Activated gamma-delta T cell treated with Interleukin-2 at 50 U/mL for 16 hours (primary cell): ENCODE measurements around the gene CUBN.

Experiments
- DNase-seq: peaks from one replicate; pipeline ENCODE4 v3.0.0-alpha.2; 2020

The CUBN gene

GRCh38 chr10:16811292-16811691 is 318.3 kb downstream of the CUBN start:
- DNase-seq: no peak

DNA sequence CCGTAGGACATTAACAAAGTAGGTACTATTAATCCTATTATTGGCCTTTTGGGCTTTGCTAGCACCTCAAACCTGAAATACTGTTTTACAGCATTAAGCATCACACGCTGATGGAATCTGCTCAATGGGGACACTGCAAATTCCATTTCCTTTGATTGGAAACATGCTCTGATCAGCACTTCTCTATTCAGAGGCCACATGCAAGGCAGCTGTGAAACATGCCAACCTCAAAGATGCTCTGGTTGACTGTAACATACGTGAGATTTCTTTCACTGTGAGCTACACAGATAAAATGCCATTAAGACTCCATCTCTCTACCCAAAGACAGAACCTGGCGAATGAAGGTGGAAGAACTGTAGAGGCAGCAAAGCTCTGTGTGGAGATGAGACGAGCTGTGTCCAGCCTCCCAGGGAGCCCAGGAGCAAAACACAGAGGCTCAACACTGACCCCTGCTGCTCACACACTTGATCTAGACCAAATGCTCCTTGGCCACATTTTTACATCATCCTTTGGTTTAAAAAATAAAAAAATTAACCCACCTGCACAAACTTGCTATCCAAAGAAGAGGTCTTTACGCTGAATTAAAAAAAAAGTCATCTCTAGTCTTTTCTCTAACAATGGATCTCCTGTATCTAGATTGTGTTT is 320.4 kb downstream of the CUBN start:
- peak; percentile 12 for DNase-seq

GRCh38 chr10:16804123-16804522 is 325.5 kb downstream of the CUBN start:
- no peak for DNase-seq

DNA sequence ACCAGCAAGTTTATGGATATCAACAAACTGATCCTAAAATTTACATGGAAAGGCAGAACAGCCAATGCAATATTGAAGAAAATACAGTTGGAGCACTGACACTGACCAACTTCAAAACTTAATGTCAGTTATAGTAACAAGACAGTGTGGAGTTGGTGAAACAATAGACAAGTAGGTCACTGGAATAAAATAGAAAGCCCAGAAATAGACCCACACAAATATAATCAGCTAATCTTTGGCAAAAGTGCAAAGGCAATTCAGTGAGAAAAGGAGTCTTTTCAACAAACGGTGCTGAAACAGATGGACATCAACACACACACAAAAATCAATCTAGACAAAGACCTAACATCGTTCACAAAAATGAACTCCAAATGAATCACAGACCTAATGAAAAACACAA is 326.1 kb downstream of the CUBN start:
- no peak for DNase-seq

- DNase-seq: no peak
These were observed 330.0 kb downstream of the CUBN start for GRCh38 chr10:16799621-16800020.

DNA sequence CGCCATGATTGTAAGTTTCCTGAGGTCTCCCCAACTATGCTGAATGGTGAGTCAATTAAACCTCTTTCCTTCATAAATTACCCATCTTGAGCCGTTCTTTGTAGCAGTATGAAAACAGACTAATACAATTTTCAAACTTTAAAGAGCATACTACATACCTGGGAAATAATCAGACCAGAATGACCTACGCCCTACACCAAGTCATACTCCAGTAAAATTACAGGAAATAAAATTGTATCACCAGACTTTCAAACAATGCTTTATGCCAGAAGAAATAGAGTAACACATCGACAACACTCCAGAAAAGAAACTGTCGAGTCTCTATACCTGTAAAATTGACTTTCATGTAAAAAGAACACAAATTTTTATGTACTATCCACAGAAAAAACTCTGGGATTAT is 331.0 kb downstream of the CUBN start:
- no peak for DNase-seq

GRCh38 chr10:16795410-16796073 is 334.1 kb downstream of the CUBN start:
- DNase-seq: no peak

GRCh38 chr10:16794005-16794404 is 335.6 kb downstream of the CUBN start:
- no peak for DNase-seq

DNA sequence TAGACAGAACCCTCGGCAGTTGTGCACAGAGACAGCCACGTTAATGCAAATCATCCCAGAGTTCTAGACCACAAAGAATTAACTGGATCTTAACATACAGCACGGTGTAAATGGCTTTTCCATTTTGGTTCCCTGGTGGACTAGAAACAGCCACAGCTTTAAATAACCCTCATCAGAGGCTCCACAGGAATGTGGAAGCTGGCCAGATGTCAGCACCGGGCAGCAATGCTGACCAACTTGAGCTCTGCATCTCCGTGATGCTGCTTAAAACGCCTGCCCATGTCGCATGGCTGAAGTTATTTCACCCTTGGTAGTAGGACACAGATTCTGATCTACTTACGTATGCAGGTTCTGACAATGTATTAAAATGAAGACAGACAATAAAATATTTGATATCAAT is 336.9 kb downstream of the CUBN start:
- no peak for DNase-seq

DNA sequence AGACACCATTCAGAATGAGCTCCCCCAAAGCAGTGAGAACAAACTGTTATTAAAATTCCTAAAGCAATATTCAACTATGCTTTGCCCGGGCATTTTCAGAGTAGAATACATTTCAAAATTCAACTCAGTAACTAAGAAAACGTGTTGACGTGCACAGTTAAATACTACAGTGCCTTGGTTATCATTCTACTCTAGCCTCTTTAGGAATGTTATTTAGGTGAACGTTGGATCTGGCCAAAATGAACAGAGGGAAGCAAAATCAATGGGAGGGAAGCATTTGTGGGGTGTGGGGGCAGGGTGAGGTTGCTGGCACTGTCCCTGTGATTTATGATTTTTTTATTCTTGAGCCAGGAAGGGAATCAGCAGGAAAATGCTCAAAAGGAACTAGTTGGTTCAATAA is 339.8 kb downstream of the CUBN start:
- no peak for DNase-seq

DNA sequence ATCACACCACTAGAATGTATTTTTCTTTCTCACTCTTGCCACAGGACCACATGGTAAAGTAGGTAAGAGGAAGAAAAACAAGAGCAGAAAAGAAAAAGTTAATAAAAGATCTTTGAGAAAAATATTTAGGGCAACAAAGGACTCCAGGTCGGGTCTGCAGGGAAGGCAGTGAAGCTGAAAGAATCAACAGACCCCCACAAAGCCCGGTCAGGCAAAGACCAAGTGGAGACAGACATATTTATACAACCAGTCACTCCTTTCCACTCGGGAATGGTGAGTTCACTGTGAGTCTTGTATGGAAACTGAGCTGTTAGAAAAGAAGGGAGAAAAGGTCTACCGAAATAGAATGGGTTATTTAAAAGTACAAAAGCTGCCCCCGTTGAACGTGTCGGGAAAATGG is 340.4 kb downstream of the CUBN start:
- no peak for DNase-seq

- no peak for DNase-seq
These were observed 340.8 kb downstream of the CUBN start for GRCh38 chr10:16788778-16789177.

- no peak for DNase-seq
These were observed 341.5 kb downstream of the CUBN start for GRCh38 chr10:16788125-16788524.

DNA sequence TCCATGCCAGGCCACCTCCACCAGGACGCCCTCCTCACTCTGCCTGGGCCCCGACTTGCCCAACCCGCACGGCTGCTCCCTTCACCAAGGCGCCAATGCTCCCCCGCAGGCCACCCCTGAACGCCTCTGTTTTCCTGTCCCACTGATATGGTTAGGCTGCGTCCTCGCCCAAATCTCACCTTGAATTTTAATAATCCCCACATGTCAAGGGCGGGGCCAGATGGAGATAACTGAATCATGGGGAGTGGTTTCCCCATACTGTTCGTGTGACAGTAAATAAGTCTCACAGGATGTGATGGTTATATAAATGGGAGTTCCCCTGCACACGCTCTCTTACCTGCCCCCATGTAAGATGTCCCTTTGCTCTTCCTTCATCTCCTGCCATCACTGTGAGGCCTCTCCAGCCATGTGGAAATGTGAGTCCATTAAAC is 342.2 kb downstream of the CUBN start:
- peak; percentile 42 for DNase-seq

DNA sequence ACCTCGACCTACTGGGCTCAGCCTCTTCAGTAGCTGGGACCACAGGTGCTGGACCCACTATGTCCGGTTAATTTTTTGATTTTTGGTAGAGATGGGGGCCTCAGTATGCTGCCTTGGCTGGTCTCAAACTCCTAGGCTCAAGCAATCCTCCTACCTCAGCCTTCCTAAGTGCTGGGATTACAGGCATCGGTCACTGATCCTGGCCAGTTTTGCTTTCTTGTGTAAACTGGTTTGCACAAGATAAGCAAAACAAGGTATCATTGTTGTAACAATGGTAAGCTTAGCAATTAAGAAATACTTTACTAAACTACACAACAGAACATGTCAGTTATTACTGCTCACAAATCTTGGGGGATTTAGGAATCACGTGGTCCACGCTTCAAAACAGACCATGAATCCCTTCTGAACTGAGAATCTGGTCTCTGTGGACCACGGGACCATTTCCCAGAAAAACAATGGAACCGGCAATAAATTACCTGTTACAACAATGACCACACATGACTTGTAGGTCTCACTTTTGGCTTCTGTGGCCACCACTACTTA is 349.2 kb downstream of the CUBN start:
- DNase-seq: no peak

DNA sequence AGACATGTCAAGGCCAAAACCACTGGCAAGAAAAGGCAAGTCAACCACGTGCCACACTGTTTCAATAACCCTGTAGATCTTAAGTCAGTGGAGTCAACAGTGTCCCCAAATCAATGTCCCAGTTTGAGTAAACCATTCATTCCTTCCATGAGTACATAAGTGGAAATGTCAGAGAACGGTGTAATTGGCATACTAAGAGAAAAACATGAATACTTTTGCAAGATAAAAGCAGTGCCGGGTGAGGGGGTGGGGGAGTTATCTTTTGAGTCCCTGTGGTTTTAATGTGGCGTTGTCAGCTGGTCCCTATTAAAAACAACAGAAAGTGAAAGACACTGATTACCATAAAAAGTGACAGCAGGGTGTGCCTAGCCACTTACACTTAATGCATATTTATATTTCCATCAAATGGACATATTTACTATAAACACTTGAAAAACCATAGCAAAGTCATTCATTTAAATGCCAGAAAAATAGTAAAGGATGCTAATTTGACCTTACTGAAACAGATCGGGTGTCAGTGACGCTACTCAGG is 350.2 kb downstream of the CUBN start:
- DNase-seq: no peak

DNA sequence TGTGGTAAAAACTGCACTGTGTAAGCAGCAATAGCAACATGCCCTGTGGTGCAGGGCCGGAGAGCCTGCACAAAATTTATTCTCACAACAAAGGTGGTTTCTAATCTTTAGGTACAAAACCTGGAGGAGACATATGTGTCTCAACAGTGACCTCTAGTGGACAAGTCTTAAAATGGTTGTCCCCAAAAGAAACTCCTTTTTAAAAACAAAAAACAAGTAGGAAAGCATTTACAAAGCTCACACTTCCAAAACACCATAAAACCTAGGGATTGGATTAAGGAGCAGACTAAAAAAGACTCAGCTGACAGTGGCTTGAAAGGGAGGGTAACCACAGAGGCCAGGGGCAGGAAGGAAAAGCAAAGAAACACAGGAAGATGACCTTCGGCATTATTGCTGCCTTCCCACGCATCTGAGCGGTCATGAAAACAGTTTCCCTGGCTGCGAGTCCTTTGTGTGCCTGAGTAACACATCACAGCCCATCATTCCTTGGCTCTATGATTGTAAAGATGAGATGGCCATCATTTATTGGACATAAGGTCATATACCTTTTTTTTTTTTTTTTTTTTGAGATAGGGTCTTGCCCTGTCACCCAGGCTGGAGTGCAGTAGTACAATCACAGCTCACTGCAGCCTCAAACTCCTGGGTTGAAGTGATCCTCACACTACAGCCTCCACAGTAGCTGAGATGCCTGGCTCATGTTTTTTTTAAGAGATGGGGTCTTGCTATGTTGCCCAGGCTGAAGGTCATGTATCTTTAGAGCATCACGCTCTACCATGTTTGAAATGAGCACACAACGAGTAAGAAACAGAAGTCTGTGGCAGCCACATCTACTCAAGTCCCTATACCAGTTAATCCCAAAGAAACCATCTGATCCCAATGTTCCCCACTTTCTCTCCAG is 351.9 kb downstream of the CUBN start:
- no peak for DNase-seq

DNA sequence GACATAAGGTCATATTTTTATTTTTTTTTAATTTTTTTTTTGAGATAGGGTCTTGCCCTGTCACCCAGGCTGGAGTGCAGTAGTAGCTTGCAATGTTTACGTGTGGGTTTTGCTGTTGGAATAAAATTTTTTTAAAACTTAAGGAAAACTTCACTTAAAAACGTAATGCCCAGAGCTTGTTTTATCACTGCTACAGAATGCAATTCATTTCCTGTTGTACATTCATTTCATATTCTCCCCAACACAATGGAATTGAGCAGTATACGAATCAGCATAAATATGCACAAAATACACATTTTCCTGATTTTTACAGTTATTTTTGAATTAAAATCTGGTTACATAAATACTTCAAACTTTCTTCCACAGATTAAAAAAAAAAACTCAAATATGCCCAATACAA is 352.7 kb downstream of the CUBN start:
- no peak for DNase-seq
